GM18858 (cell line): ENCODE data around the gene OR2T1.
"Not testable (repeated sequence)": the region's sequence is repeated elsewhere in the genome, so short reads cannot be mapped to it uniquely, and the experiment has no call there.

ENCODE experiments used
- ATAC-seq: cut with Tn5 transposase; IDR thresholded peaks from one replicate; pipeline ENCODE4 v1.9.1; 2021; ENCODE audit not compliant: unreplicated experiment

The OR2T1 gene

DNA sequence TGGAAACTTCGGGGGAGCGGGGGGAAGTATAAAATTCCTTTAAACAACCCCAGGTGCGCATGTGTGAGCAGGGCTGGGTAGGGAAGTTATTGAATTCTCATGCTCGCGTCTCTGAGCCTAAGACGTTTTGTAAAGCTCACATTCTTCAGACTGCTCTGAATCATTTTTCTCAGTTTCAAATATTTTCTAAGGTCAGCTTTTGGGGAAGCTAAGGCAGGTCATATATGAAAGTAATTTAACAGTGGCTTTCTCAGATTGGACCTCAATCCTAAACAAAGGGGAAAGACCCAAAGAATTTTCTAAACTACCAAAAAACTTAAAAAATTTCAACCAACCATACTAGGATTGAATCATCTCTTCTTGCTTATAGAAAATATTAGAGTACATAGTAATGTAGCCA is 32.1 kb downstream of the OR2T1 start:
- peak; percentile 52 for ATAC-seq

DNA sequence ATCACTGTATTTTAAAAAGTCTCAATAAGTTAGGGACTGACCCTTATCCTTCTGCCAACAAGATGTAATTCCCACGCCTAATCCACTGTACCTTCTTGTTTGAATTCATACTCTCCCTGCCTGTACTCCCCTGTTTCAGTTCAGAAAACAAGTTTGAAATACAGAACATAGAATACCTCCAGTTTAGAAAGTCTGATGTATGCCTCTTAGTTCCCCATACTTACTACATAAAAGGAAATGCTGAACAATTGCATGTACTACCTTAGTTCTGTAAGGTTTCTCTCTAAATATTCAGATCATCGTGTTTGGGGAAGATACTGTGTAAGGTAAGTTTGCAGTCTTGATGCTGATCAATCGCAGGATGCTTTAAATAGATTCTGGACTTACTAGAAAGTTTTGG is 33.5 kb downstream of the OR2T1 start:
- peak; percentile 54 for ATAC-seq

DNA sequence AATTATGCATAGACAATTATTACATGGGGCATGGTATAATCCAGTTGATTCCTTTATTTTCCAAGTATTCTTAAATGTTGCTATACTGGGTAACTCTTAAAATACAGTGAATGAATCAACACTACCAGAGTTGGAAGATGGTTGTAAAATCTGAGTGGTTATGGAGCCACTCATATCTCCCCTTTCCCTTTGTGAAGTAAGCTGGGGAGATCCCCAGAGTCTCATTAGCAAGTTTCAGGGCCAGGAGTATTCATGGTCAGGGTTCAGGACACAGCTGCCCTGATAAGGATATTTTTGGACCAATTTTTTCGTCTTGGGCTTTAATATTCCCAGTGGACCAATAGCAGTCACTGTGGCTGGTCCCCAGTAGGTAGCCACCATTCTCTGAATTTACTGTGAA is 35.8 kb downstream of the OR2T1 start:
- ATAC-seq: not testable (repeated sequence)

DNA sequence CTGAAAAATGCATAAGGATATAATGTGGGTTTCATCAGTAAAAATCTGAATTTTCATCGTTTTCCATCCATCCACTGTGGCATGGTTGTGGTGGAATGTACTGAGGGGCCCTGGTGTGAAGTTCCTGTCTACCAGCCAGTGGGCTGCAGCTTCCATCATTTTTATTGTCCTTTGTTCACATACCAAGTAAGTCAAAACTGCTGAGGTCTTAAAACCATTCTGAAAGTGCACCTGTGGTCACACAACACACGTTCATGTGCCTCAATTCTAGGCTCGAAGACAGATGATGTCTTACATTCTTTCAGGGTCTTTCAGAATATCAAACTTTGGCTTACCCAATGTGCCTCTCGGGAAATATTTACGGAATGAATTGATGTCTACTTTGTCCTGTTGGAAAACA is 36.4 kb downstream of the OR2T1 start:
- not testable (repeated sequence) for ATAC-seq

DNA sequence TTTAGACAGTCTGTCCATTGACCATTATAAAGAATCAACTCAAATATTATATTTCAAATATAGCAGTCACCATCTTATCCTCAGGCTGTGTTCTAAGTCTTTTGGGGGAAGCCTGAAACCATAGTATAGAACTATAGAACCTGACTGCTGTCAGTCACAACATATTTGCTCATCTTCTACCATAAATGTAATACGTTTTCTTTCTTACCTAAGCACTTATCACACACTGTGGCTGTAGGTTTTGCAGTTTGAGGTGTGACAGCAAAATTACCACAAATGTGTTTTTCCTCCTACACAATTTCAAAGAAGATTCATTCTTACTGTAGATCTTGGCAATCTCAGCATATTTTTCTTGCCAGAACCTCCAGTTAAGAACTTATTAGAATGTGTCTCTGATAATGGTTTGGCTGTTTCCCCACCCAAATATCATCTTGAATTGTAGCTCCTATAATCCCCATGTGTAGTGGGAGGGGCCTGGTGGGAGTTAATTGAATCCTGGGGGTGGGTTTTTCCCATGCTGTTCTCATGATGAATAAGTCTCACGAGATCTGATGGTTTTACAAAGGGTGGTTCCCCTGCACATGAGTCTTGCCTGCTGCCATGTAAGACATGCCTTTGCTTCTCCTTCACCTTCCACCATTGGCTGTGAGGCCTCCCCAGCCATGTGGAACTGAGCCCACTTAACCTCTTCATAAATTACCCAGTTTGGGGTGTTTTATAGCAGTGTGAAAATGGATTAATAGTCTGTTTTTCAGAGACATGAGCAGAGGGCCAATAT is 39.8 kb downstream of the OR2T1 start:
- ATAC-seq: not testable (repeated sequence)

DNA sequence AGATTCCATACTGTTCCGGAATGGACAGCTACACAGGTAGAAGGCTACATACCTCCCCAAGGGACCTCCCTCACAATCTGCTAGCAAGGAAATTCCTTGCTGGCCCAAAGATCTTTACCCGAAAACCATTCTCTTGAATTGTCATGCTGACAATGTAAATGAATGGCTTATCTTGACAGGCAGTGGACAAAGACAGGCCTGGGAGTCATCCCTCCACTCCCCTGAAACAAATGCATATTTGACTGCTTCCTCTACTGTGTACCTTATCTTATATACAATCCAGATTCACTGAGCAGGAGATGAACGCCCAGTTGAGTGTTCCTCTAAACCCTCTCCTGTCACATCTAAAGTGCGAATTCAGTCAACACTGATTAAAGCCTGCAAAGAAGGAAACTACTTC is 41.8 kb downstream of the OR2T1 start:
- not testable (repeated sequence) for ATAC-seq

DNA sequence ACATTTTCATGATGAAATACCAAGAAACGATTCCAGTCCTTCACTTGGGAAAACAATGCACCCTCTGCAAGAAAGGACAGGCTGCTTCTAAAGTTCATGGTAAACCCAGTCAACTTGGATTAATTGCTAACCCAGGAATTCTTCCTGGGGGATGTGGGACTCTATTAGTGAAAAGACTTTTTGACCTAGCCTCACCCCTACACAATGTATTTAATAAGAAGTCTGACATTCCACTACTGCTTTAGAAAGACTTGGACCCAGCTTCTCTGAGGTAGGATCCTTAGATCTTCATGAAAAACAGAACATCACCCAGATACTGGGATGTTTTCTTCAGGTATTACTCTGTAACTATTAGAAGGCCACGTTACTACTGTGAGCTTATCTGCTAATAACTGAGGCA is 42.6 kb downstream of the OR2T1 start, which contains the start of gene OR2T2:
Gene OR2T2 (plus strand): TSS at position 239 of the 400 bp plus-strand sequence. CDS start 7,161 bp downstream, outside the sequence.
- ATAC-seq: not testable (repeated sequence)

DNA sequence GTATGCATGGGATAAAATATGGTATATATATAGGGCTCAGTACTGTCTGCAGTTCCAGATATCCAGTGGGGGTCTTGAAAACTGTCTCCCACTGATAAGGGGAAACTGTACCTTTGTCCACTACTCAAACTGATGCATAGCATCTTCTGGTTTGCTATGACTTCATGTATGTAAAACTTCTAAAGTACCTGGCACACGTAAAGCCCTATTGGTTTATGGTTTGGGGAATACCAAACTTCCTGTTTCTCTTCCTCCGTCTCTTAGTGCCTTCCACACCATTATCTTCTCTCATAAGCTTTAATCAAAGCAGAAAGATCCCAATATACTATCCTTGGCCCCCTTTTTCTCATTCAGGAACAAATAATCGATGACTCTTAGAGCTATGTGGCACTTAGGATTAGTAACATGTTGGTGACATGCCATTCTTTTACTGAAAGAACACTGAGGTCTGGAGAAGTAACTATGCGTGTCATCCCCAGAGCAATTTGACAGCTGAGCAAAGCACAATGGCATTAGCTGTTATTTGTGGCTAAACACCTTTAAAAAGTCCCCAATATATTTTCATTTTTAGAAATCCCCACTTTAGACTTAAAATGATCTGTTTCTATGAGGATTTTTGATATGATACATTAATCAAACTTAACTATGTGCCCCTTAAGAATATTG is 45.7 kb downstream of the OR2T1 start:
- peak; percentile 66 for ATAC-seq

DNA sequence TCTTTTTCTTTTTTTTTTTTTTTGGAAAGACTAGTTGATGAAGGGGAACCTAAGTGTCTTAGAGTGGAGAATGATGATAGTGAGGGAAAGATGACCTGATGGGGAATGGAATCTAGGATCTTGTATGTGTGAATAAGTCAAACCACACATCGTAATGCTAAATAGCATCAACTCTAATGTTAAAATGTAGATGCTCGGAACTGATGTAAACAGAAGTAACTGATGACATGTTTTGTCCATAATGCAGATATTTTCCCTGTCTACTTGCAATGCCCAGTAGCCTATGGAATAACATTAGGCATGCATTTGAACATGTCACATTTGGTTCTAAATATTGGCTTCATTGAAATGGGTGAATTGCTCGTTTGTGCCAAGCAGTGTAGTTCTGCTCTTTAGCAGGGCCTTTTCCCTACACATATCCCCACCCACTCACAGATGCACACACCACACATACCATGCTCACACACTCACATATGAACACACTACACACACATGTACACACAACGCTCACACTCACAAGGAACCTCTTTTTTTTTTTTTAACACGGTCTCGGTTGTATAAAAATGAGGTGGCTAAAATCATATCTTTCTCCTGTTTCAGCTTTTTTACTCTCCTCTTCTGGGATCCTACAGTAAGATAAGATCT is 47.1 kb downstream of the OR2T1 start:
- ATAC-seq: not testable (repeated sequence)

DNA sequence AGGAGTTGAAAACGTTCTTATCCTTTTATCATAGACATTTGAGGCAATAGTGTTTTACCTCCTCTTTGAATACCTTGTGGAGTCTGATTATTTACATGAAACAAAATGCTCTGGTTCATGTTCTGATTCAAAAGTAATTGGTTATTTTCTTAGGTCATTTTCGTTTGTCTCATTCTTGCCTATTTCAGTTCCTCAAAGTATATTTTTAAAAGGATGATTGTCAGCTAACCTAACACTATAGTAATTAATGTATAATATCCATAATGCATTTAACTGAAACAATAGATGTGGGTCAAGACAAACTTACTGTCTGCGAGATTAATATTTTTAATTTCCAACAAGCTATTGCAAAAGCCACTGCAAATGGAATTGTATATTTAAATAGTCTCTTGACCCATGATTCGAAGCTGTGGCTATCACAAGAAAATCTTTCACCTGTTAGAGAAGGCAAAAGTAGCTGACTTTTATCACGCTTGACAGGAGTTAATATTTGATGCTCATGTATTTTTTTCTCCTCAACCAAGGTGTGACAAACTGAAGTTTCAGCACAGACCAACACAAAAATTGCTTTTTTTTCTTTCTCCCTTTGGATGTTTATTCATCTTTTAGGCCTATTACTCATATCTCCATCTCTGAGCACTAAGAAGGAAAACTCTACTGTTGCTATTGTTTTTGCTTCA is 47.8 kb downstream of the OR2T1 start:
- peak; percentile 56 for ATAC-seq

DNA sequence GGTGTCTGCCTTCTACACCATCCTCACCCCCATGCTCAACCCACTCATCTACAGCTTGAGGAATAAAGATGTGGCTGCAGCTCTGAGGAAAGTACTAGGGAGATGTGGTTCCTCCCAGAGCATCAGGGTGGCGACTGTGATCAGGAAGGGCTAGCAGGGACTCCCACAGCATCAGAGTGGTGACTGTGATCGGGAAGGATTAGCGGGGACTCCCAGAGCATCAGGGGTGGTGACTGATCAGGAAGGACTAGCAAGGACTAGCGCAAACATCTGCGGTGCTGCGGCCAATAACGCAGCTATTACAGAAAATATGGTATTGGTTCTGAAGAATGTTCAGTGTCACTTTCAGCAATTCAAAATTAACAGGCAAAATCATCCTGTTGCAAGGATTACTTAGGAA is 50.8 kb downstream of the OR2T1 start:
- not testable (repeated sequence) for ATAC-seq

DNA sequence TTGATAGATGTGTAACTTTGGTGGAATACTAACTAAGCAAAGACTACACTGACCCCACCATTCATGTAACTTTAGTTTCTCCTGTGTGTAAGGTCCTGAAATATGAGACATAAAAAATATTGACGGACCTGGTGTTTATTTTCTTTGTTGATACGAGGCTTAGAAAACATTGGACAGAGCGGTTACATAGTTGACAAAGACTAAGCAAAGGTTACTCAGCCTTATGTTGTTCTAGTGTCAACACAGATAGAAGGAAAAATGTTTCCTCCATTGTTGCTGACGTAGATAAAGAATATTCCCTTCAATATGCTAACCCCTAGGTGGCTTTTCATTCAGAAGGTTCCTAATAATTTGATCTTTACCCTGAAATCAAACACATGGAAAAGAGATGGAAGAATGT is 52.2 kb downstream of the OR2T1 start:
- ATAC-seq: not testable (repeated sequence)

DNA sequence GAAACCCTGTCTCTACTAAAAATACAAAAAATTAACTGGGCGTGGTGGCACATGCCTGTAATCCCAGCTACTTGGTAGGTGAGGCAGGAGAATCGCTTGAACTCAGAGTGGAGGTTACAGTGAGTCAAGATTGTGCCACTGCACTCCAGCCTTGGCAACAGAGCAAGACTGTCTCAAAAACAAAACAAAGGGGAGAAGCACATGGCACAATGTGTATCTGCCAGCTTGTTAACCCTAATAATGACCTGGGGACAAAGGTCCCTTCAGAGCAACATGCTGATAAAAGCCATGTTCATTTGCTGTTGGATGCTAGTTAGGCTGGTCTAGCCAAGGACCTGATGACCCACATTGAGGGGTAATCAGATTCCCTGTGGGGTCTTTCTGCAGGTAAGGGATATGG is 53.8 kb downstream of the OR2T1 start:
- not testable (repeated sequence) for ATAC-seq
